Stimulated activated CD8-positive, alpha-beta memory T cell treated with anti-CD3 and anti-CD28 coated beads, Interleukin-15, amount 100 ng/mL, for 4 hours (primary cell): Measurements from ENCODE around the gene FSTL4.

Source experiments
- DNase-seq, 2 donors: peaks; one replicate each; pipeline ENCODE4 v3.0.0-alpha.2; 2020; ENCODE audit warnings: low read depth in 2 of 2

FSTL4 gene

DNA sequence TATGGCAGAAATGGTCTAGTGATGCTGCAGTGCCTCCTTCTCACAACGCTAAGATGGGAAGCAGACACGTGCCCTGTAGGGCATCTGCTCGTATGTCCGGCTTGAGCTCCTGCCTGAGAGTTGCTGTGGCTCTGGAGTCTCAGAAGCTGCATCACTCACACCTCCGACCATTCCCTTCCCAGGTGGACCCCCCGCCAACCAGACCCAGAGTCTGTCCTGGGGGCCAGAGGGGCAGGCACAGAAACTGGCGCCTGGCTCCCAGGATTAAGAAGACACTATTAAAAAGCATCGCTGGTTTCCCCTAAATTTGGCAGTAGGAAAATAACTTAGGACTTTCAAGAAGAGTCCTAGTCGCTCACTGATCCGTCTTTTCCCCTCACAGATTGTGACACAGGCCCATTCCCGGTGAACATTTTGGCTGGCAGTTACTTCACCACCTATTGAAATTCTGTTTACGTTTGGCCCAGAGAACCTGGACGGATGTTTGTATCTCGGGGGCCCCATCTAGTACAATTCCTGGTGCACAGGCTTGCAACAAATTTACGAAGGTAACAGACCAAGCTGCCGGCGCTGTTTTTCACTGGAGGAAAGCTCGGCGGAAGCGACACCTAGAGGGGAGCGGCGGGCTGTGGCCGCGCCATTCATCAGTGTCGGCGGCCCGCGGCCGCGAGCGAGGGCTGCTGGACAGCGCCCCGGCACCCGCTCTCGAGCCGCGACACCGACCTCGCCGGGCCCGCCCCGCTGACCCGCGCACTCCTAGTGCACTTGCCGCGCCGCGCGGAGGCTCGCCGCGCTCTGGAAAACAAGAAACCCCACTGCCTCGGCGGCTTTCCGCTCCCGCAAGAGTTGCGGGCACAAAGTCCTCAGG, 1.6 kb downstream of the FSTL4 start:
- no peak for DNase-seq

DNA sequence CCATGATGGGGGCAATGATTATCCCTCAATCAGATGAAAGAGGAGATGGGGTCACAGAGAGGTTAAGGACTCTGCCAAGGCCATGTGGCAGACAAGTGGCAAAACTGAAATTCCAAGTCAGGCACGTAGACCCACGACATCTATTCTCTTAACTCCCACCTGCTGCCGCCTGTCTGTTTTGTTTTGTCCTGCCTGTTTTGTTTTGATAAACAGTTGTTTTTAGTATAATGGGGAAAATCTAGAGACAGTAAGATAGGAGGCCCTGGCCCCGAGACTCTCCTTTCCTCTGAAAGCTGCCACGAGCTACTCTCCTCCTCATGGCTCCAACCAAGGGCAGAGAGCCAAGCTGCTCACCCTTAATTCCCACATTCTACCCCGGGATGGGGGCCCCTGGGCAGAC, 4.9 kb downstream of the FSTL4 start:
- DNase-seq = no peak

DNA sequence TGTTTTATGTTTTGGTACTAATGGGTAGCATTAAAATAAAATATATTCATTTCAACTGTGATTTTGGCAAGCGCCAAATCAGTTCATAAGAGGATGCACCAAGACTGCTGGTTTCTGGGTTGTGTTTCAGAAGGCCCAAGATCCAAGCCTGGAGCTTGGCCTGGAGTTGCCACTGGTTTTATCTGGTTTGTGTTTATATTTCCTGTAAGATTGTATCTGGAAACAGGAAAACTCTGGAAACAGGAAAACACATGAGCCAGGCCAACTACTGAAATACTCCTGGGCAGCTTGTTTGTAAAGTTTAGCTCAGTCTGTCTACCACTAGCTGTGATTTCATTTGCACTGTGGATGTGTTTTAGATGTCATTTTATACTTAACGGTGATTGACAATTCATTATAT, 5.5 kb downstream of the FSTL4 start:
- DNase-seq = no peak

DNA sequence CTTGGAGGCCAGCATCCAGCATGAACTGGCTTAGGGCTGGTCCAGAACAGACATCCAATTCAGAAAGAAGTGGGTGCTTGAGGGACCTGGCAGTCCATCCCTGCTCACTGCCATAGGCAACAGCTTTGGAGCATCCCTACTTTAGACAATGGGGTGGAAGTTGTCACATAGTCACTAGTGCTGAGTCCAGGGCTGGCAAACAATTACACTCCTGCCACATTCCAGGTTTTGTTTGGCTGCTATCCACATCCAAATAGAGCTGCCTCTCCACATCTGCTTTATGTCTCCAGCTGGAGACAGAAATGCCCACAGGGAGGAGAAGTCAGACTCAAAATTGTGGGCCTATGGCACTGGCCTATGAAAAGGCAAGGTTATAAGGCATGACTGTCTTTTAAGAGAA, 7.0 kb downstream of the FSTL4 start:
- DNase-seq = no peak

DNA sequence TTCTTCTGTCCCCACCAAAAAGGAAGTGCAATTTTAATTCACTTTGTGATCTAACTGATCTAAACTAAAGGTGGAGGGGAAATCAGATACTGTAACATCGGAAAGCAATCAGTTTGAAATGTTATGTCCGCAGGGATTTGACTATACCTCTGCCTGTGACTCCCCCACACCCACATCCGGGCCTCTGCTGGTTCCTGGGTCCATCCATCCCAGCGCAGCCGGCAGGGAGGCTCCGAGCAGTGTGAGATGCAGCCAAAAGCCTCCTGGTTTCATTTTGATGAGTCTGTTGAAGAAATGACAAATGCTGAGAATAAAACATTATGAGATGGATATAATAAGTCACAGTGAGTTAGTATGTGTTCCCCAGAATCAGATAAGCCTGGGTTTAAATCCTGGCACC, 8.6 kb downstream of the FSTL4 start:
- no peak for DNase-seq

DNA sequence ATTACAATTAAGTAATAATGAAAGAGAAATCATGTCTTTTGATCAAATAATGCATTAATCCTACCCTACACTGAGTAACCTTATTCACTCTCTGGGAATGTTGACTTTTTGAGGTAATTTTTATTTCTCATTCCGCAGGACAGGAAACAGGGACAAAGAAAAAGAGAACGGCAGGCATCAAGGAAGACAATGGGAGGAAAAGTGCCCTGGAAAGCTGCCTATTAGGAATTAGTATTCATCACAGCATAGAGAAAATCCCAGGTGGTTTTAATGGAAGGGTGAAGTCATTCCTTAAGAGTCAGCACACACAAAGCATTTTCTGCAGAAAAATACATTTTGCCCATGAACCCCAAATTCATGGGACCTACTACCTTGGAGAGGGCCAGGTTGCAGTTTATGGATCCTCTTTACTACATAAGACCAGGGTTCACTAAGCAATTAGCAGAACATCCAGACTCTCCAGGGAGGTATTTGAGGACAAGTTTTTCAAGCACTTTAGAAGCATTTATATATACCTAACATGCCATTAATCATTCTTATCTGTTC, 9.4 kb downstream of the FSTL4 start:
- no peak for DNase-seq

DNA sequence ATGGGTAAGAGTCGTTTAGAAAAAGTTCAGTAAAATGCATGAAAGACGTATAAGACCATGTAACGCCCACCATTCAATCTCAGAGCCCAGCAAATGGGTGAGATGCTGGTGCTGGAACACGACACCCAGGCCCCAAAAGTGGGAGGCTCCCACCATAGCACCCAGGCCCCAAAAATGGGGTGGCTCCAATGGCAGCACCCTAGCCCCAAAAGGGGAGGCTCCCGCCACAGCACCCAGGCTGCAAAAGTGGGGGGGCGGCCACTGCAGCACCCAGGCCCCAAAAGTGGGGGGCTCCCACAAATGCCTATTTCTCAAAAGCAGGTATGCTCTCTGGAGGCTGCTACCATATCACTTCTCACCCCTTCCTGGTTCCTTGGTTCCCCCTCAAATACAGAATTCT, 12.7 kb downstream of the FSTL4 start:
- no peak for DNase-seq

DNA sequence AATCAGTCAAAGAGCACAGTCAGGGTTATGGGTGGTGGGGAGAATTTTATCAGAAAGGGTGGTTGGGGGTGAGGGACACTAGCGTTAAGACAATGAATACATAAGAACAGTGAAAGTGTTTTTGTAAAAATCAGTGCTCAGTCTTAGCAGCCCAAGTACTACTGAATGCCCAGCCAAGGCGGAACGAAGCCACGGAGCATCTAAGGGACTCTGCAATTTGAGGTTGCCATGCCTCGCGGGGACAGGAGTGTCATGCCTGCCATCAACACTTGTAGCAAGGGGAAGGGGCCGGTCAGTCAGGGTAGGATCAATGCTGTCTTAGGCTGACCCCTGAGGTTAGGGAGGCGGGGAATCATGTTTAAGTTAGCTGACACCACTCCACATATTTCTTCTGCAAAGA, 13.3 kb downstream of the FSTL4 start:
- no peak for DNase-seq

DNA sequence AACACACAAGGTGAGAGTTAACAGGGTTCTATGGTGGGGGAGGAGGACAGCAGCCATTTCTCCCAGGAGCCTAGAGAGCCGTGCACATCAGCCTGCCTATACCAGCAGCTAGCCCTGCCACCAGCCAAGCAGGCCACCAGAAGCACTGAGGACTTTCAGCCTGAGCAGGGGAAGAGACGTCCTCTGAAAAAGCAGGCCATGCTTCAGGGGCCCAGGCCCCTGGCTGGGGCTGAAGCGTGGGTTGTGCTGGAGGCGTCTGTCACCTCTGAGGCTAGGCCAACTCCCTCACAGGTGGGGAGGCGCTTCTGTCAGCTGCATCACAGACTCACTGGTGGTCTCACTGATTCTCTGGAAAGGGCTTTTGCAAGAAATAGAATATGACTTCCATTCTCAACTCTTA, 16.3 kb downstream of the FSTL4 start:
- no peak for DNase-seq

DNA sequence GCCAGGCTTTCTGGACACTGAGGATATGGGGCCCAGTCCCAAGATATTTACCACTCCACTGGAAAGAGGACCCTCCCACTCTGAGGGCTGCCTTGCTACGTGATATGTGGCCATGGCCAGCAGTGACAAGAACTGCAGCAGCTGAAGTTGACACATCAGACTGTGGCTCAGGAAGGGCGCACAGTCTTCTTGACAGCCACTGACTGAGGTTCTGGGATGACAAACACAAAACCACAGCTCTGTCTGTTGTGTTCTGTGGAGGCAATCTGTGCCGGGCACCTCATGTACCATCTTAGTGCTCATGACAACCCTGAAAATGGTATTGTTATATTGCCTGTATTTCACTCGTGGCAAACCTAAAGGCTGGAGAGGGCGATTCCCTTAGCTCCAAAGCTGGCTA, 16.9 kb downstream of the FSTL4 start:
- no peak for DNase-seq

DNA sequence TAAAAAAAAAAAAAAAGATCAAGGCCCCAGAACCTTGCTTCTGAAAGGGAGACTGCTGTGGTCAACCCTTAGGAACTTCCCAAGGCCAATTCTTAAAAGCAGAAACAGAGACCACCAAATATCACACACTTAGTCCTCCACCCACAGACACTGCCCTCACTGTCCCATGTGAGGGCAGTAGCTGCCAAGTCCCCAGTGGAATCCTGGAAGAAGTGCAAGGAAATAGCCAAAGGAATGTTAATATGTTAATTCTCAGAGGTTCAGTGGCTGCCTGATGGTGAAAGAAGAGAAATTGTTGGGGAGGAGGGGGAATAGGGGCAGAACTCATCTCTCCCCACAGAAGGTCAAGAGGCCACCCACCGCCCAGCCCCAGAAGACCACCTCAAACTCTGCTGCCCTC, 23.1 kb downstream of the FSTL4 start:
- no peak for DNase-seq

DNA sequence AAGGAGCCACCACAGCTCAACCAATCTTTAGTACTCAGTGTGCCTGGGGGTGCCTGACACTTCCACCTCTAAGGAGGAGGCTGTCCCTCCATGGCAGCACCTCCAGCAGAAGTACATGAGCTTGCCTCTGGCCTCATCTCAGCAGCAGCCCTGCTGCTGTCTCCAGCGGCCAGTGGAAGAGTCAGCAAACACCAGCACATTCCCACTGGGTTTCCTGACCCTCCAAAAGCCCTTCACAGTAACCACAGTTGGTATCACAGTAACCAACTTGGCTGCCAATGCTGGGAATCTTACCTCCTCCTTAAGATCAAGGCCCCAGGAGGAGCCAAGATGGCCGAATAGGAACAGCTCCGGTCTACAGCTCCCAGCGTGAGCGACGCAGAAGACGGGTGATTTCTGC, 29.4 kb downstream of the FSTL4 start:
- no peak for DNase-seq

DNA sequence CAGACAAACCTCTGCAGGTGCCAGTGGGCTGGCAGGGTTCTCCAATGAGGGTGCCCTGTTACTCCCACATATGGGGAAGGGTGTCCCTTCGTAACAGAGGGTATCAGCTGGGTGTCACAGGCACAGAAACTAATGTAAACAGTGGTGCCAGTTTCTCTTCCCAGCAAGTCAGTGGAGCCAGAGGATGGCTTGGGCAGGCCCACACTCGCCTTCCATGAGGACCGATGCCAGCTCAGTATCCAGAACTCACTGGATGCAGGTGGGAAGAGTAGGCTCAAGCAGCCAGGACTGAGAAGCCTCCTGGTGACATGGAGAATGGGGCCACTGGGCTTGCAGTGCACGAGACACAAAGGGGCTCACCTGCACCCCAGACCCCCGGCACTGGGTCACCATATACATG, 30.4 kb downstream of the FSTL4 start:
- no peak for DNase-seq

DNA sequence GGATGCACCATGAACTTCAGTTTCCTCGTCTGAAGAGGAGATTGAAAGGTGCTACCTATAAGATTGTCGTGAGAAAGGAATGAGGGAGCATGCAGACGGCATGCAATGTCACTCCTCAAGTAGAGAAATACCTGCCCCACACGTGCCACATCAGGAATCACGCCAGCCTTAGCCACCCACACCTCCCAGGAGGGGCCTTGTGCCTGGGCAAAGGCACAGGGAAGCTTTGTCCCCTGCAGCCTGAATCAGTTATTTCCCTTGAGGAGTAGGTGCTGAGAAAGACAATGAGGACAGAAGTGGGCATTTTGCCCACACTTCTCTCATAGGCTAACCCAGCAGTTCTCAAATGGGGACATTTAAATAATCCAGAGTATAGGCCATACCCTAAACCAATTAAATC, 31.0 kb downstream of the FSTL4 start:
- no peak for DNase-seq

DNA sequence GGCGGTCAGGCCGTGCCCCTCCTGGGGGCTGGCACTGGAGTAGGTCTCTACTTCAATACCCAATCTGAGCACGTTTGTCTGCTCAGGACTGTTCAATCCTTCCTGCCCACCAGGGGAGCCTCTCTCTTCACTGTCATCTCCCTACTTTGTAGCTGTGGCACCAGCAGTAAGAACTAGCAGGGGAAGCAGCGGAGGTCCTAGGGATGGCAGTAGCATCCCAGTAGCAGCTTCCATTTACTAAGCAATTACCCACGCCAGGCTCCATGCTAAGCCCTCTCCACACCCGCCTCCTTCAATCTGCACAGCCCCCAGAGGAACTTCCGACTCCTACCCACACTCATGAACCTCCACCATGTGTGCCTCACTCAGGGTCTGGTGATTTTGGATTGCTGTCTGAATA, 31.7 kb downstream of the FSTL4 start:
- DNase-seq = no peak

DNA sequence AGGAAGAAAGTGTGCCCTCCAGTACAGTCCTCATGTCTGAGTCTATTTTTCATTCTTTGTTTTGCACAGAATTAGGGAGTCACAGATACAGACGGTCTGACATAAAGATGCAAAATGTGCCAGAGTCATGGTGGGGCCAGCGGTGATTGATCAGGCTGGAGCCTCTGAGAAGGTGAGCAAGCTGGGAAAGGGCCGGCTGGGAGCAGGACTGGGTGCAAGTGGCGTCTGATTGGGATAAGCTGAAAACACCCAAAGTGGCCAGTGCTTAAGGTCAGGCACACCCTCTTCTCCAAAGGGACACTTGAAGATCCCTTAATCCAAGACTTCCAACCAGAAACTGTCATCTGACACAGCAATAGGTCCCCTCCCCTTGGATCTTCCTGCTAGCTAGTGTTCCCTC, 32.6 kb downstream of the FSTL4 start:
- DNase-seq = no peak

DNA sequence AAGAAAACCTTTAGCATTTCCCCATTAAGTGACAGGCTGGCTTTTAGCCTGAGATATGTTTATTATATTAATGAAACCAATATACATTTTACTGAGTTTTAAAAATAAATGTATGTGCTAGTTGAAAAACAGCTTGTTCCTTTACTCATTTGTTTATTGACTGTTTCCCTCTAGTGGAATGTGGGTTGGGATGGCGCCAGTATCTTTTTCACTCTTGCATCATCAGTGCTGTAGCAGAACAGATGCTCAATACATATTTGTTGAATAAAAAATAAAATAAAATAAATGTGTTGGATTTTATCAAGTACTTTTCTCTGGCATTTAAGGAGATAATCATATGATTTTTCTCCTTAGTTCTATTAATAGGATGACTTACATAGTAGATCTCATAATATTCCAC, 43.0 kb downstream of the FSTL4 start:
- no peak for DNase-seq

DNA sequence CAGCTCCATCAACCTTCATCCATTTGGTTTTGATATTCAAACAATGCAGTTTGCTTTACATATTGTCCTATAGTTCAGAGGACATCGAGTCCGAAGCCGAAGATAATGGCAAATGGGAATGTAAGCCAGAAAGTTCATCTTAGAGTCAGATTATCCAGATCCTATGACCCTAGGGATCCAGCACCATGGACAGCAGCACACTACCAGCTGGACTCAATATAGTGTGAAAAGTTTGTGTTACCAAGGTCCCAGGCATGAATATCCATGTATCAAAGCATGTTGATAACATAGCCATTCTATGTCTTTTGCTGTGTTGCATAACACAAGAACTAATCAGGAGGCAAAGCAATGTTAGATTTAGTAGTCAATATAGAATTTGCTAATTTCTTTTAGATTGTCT, 46.3 kb downstream of the FSTL4 start:
- DNase-seq = no peak

DNA sequence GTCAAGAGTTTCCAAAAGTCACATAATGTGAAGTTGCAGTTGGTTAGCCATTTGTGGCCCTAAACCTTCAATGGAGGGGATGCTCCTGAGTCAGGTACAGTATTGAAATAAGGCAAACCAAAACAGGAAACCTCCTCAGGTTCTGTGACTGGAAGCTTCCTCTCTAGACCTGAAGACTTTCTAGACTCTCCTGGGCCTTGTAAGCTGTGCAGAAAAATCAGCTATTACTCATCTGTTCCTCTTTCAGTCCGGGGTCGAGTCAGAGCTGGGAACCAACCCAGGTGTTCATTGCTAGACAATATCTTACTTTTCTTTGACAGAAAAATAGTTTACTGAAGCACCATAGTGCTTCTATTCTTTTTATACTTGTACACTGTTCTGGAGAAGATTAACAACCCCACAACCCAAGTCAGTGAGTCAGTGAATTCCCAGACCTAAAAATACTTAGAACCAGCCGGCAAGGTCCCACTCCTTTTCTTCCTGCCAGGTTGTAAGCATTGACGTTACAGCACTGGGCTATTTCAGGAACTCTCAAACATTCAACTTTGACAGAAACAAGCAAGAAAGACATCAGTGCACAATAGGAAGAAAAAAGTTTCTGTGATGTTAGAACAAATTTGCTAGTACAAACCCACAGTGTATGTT, 47.3 kb downstream of the FSTL4 start:
- DNase-seq = no peak

DNA sequence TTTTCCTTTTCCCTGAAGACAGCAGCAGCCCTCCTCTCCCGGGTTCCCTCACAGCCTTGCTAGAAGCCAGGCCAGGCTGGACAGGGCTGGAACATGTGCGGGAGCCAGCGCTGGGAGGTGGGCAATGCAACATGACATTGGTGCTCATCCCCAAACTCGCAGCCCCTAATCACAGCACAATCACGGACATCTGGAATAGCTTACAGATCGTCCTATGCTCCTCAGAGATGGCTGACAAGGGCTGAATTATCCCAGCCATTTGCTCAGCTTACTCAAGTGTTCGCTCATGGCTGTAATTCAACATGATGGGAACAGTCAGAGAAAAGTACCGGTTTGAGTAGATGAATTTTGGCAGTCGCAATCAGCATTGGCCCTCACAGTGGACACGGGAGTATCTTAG, 49.8 kb downstream of the FSTL4 start:
- DNase-seq = no peak

DNA sequence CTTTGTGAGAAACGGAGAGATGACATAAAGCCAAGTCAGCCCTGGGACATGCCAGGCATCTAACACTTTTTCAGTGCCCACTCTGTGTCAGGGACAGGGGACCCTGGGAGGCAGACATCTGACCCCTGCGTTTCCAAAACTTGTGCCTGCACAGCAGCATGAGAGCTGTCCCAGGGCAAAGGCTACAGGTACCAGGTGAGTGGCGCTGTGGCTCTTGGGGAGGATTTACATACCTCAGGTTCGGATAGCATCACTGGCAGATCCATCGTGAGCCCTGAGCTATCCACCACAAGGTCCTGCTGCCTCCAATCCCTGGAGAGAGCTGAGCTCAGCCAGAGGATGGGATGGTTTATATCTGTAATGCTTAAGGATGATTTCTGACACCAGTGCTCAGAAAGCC, 52.4 kb downstream of the FSTL4 start:
- no peak for DNase-seq

DNA sequence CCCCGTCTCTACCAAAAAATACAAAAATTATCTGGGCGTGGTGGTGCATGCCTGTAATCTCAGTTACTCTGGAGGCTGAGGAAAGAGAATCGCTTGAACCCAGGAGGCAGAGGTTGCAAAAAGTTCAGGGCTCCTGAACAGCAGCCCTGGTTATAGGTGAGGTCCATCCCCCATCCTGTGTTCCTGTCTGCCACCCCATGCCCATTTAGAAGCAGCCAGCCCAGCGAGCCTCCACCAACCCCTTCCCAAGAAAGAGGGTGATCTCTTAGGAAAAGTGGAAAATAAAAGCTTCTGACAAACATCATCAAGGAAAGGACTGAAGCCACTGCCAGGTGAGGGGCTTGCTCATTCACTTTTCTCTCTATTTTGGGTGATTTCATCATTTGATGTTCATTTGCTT, 55.8 kb downstream of the FSTL4 start:
- DNase-seq = no peak

DNA sequence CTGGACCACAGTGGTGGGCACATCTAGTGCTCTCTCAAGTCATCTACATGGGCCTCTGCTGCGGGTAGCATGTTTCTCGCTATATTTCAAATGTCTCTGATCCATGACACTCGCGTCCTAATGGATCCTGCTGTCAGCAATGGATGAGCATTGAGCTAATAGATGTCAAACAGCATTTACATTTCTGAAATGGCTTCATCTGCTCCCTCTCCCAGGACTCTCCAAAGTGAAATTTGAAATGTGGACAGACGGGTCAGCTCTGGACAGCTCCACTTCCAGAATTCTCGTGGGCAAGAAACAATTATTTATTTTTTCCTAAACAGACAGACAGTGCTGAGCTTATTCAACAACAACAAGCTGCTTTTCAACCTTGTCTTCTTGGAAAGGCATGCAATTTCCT, 58.1 kb downstream of the FSTL4 start:
- no peak for DNase-seq
